D721Med (cell line): ENCODE results near the gene NT5M.

ENCODE experiments used
- DNase-seq: peaks from one replicate; pipeline ENCODE4 v3.0.0; 2011; ENCODE audit warnings: low spot score; ENCODE audit not compliant: insufficient read length
- FAIRE-seq: peaks from 2 replicates; lab custom pipeline; 2011; peaks lifted over from hg19 to GRCh38; lab: Jason Lieb, UNC
- CTCF ChIP-seq: IDR thresholded peaks from 2 replicates; pipeline ENCODE4 v1.5.1; 2012; ENCODE audit warnings: mild to moderate bottlenecking, control low read depth; ENCODE audit not compliant: insufficient read depth; ENCODE audit errors: missing control alignments

NT5M gene

GRCh38 chr17:17361543-17361866, 58.3 kb downstream of the NT5M start:
- no peak for TF ChIP-seq CTCF
- FAIRE-seq (no peak), DNase-seq (no peak)

- no peak for TF ChIP-seq CTCF
- FAIRE-seq (no peak), DNase-seq (no peak)
Observed at GRCh38 chr17:17361867-17362539, 58.8 kb downstream of the NT5M start.

- FAIRE-seq, result no peak
Observed at GRCh38 chr17:17362540-17362930, 59.4 kb downstream of the NT5M start.

GRCh38 chr17:17363638-17364337, 60.6 kb downstream of the NT5M start:
- no peak for TF ChIP-seq CTCF
- no peak for FAIRE-seq
- DNase-seq, result no peak

More at GRCh38 chr17:17362540-17362930, 59.4 kb downstream of the NT5M start:
- no peak for DNase-seq
- no peak for TF ChIP-seq CTCF

GRCh38 chr17:17364338-17364667, 61.1 kb downstream of the NT5M start:
- TF ChIP-seq CTCF, result no peak
- DNase-seq, result no peak
- FAIRE-seq, result no peak

GRCh38 chr17:17365476-17366110, 62.4 kb downstream of the NT5M start:
- DNase-seq, result no peak
- no peak for FAIRE-seq
- TF ChIP-seq CTCF, result no peak

GRCh38 chr17:17366235-17366634, 63.1 kb downstream of the NT5M start:
- TF ChIP-seq CTCF, result no peak
- no peak for FAIRE-seq
- DNase-seq, result no peak
